Bronchial epithelial cell (primary cell): Measurements from ENCODE around the gene MVD. TPM values are rescaled to one million over a fixed set of nuclear protein-coding genes. Genes with fewer than 3 reads are reported as not detected.

Source experiments
- DNase-seq: peaks from one replicate; pipeline ENCODE4 v3.0.0-alpha.2; 2010; ENCODE audit warnings: low read depth
- FAIRE-seq: peaks from 2 replicates; lab custom pipeline; 2011; peaks lifted over from hg19 to GRCh38; lab: Jason Lieb, UNC
- H3K27me3 ChIP-seq: 2 replicates; pipeline ENCODE4 v1.5.1; 2011; ENCODE audit warnings: low read length; ENCODE audit not compliant: control insufficient read depth, insufficient read depth
- H3K36me3 ChIP-seq: 2 replicates; pipeline ENCODE4 v1.5.1; 2011; ENCODE audit warnings: low read length; ENCODE audit not compliant: control insufficient read depth, insufficient read depth
- H3K4me3 ChIP-seq: 2 replicates; pipeline ENCODE4 v1.5.1; 2011; ENCODE audit warnings: mild to moderate bottlenecking, low read depth, low read length, control low read depth
- CTCF ChIP-seq: IDR thresholded peaks from 2 replicates; pipeline ENCODE4 v1.5.1; 2011; ENCODE audit warnings: mild to moderate bottlenecking, moderate library complexity, low read length, control low read depth, inconsistent platforms; ENCODE audit not compliant: insufficient read depth, severe bottlenecking
- total RNA-seq: library from RNA; depleted of rRNA; stranded (reverse); fragments of >200 nt; gene quantifications from 2 replicates; pipeline ENCODE4 v1.2.1, GENCODE V29; 2014

The MVD gene
- total RNA-seq: 34.6 and 56.6 TPM in 2 replicates

GRCh38 chr16:88662843-88663606 lies at the start of gene MVD:
TSS of gene MVD (minus strand) at chr16:88663091. CDS start at chr16:88663080, 11 bp downstream.
- FAIRE-seq (no peak), DNase-seq (peak; percentile 92)
- no peaks in the 10 kb centered on the region for H3K36me3 ChIP-seq
- no peak for TF ChIP-seq CTCF
- H3K4me3 ChIP-seq: peak within 1 kb of the TSS; percentile 98
- H3K27me3 ChIP-seq: no peaks in the 10 kb centered on the region

GRCh38 chr16:88712362-88712979 lies 49.6 kb upstream of the MVD start:
- no peaks in the 10 kb centered on the region for H3K27me3 ChIP-seq
- FAIRE-seq: no peak
- no peak for TF ChIP-seq CTCF
- peaks cover 20% of the 10 kb centered on the region for H3K36me3 ChIP-seq
- H3K4me3 ChIP-seq: no peak overlapping the region
- DNase-seq: no peak

- Histone ChIP-seq H3K27me3 (no peaks in the 10 kb centered on the region), H3K4me3 (no peak overlapping the region), H3K36me3 (peaks cover 16% of the 10 kb centered on the region)
- DNase-seq (no peak), FAIRE-seq (no peak)
- TF ChIP-seq CTCF: no peak
These were observed 49.0 kb upstream of the MVD start for GRCh38 chr16:88711750-88712340.

- DNase-seq: no peak
- Histone ChIP-seq H3K36me3 (peaks cover 13% of the 10 kb centered on the region), H3K4me3 (no peak overlapping the region), H3K27me3 (no peaks in the 10 kb centered on the region)
- no peak for TF ChIP-seq CTCF
- peak; percentile 32 for FAIRE-seq
These were observed 47.7 kb upstream of the MVD start for GRCh38 chr16:88710556-88710955.

GRCh38 chr16:88706965-88707826 lies 44.3 kb upstream of the MVD start:
- DNase-seq (no peak), FAIRE-seq (no peak)
- Histone ChIP-seq H3K4me3 (peak overlapping the region; percentile 99), H3K36me3 (peaks cover 6% of the 10 kb centered on the region), H3K27me3 (no peaks in the 10 kb centered on the region)
- no peak for TF ChIP-seq CTCF
